Measurements from ENCODE around the gene LRRN4.

GRCh38 chr20:6017467-6017866 lies 36.4 kb downstream of the LRRN4 start:
- TF ChIP-seq POLR2A (IDR thresholded peaks at IDR 0.05) (no peak), CTCF (IDR thresholded peaks at IDR 0.05) (no peak)
